Fibroblast of lung (primary cell): ENCODE data around the gene WWOX.

Experiments used
- CTCF ChIP-seq, 2 donors: IDR thresholded peaks in 1 of 2; conservative IDR thresholded peaks in 1 of 2; 1 replicate in 1 of 2; 2 replicates in 1 of 2; pipeline ENCODE4 v1.5.1; 2011 to 2012; ENCODE audit warnings: low read length in 2 of 2, control low read depth in 1 of 2, inconsistent platforms in 1 of 2, low read depth in 1 of 2, mild to moderate bottlenecking in 1 of 2
- EZH2 ChIP-seq: IDR thresholded peaks from 2 replicates; pipeline ENCODE4 v1.5.1; 2012; ENCODE audit warnings: low read length, control low read depth, mild to moderate bottlenecking; ENCODE audit errors: missing control alignments

GRCh38 chr16:78900044-78900811, 800.8 kb downstream of the WWOX start:
- TF ChIP-seq EZH2 (no peak), CTCF (conservative IDR thresholded peaks at IDR 0.05 in 1 of 2, IDR thresholded peaks at IDR 0.05 in 1 of 2; ENCODE audit: low read depth in 1 of 2, low read length in 2 of 2) (no peak)
